ENCODE results near the gene UBE2L6.
"Not testable (repeated sequence)": the region's sequence is repeated elsewhere in the genome, so short reads cannot be mapped to it uniquely, and the experiment has no call there.

Gene UBE2L6

DNA sequence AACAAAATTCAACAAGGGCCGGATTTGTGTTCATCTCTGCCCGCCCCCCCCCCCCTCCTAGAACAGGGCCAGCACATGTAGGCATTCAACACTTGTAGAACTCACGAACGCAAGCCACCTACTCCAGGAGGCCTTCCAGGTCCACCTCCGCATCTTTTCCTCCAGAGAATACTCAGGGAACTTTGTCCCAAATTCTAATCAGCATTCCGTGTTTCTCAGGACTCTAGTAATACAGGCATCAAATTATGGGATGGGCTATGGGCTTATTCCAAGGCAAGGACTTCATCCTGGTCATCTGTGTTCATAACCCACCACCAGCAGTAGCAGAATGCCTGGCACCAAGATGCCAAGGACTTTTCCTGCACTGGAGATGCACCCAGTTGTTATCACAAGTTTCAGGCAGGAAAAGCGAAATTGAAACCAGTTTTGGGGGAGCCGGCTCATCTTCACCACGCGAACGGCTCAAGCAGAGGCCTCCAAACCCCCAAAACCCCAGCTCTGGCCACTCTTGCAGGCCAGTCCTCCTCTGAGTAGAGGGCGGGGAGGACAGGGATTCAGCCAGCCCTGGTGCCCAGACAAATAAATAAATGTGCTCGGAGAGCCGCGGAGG is 462 bp downstream of the UBE2L6 start:
- peak; percentile 23 for DNase-seq (ENCODE audit: low spot score)

DNA sequence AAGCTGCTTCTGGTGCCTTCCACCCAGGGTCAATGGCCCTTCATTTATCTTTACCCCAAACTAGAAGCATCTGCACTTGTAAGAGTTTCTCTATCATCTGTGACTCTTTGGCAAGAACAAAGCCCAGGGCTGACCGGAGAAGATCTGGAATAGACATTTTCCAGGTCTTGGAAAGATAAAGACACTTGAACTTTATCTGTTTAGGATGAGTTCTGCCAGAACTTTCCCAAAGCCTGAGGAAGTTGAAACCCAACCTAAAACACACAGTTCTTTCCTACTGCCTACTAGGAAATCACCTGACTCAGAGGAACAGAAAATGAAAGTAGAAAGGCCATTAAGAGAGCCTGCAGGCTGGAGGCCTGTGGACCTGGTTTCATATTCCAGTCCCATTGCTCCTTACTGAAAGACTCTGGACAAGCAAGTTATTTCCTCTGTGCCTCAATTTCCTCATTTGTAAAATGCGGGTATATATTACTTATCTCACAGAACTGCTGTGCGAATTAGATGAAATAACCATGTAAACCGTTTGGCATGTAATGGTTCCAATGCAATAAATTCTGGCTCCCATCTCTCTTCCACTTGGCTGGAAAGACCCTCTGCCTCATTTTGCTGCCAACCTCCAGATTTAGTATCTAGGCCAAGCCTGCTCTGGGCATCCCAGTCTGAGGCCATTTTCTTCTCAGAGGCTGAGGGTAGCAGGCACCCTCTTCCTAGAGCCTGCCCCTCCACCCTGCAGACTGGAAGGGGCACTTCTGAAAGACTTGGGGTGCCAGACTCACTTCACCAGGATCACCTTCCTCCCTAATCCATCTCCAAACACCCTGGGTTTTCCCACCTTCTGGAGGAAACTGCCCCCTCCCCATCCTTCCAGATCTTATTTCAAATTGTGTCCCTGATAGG is 1.2 kb downstream of the UBE2L6 start:
- DNase-seq (ENCODE audit: low spot score), result peak; percentile 45

DNA sequence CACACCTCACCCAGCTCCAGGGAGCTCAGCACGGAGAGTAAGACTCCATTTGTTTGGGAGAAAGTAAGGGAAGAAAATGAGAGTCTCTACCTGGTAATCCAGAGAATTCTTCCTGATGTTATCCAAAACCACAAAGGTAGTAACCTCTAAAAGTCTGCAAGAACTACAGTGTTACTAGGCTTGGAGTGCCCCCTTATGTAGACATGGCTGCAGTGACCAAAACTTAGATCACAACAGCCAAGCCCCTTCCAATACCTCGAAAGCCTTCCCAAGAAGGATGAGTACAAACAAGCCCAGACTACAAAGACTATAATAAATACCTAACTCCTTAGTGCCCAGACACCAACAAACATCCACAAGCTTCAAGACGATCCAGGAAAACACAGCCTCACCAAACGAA is 4.9 kb downstream of the UBE2L6 start:
- DNase-seq (ENCODE audit: low spot score), result no peak

DNA sequence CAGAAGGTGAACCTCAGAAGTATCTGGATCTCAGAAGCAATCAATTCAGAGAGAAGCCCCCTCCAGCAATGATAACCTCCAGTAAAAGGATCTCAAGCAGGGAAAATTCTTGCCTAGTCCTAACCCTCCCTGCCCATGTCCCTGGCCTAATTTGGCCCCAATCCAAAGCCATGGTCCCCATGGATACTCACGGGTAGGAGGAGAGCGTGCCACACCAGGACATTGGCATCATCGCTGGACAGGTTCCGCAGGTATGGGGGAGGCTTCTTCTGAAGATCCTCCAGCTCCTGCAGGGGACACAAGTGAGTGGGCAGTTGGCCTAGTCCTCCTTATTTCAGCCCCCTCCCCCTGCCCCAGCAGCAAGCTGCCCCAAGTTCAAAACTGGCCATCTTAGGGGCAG is 7.3 kb downstream of the UBE2L6 start:
- no peak for DNase-seq (ENCODE audit: low spot score)

DNA sequence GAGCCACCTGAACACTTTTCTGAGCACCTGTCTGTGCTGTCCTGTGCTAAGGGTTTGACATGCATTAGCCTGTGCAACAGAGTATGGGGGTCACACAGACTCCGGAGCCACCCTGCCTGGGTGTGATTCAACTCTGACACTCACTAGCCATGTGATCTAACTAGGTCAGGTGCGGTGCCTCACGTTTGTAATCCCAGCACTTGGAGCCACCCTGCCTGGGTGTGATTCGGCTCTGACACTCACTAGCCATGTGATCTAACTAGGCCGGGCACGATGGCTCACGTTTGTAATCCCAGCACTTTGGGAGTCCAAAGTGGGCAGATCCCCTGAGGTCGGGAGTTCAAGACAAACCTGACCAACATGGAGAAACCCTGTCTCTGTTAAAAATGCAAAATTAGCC is 11.4 kb downstream of the UBE2L6 start:
- no peak for DNase-seq (ENCODE audit: low spot score)

DNA sequence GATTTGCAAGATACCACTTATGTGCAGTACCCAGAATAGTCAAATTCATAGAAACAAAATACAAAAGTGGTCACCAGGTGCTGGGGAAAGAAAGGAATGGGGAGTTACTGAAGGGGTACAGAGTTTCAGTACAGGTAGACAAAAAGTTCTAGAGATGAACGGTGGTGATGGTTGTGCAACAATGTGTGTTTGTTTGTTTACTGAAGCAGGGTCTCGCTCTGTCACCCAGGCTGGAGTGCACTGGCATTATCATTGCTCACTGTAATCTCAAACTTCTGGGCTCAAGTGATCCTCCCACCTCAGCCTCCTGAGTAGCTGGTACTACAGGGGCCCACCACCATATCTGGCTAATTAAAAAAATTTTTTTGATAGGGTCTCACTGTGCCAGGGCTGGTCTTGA is 12.1 kb downstream of the UBE2L6 start:
- DNase-seq (ENCODE audit: low spot score), result no peak

DNA sequence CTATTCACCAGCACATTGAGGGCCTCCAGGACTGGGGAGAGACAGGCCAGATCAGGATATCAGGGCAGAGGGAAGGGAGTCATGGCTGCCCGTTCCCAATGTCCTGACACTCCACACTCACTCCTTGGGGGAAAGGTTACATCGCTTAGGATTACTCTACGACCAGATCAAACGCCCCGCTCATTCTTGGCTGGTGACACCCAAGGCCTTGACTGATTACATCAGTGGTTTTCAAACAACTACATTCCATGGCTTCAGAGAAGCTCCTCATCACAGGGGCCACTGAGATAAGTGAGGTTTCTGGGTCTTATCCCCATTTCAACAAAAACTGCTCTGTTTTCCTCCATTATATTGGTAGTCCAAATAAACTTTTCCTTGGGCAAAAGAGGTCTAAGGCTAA is 15.0 kb downstream of the UBE2L6 start:
- DNase-seq (ENCODE audit: low spot score), result no peak

DNA sequence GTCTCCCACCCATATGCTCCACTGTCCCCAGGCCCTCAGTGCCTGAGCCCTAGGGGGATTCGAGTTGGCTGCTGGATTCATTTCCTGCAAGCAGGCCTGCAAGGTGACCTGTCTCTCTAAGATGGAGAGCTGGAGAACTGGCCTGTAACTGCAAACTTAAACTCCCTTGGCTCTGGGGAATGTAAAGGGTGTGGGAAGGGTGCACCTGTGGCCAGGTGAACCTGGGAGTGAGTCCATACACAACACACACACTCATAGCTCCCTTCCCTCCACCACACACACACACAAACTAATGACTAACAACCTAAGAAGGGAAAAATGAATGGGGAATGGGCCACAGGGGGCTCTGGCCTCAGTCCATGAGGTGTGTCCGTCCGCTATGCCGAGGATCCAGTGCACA is 15.5 kb downstream of the UBE2L6 start:
- DNase-seq (ENCODE audit: low spot score), result no peak

DNA sequence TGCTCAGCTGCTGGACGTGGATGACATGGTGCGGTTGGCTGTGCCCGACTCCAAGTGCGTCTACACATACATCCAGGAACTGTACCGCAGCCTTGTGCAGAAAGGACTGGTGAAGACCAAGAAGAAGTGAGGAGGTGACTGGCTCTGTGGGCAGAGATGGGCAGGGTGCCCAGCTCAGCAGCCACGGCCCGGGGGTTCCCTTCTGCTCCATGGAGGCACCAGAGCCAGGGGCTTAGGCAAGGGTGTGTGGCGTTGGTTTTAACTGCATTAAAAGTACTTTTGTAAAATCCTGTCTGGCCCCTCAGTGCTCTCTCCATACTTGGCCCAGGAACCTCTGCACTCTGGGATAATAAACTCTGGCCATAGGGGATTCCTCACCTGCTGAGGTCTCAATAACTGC is 17.5 kb downstream of the UBE2L6 start:
- DNase-seq (ENCODE audit: low spot score), result no peak

DNA sequence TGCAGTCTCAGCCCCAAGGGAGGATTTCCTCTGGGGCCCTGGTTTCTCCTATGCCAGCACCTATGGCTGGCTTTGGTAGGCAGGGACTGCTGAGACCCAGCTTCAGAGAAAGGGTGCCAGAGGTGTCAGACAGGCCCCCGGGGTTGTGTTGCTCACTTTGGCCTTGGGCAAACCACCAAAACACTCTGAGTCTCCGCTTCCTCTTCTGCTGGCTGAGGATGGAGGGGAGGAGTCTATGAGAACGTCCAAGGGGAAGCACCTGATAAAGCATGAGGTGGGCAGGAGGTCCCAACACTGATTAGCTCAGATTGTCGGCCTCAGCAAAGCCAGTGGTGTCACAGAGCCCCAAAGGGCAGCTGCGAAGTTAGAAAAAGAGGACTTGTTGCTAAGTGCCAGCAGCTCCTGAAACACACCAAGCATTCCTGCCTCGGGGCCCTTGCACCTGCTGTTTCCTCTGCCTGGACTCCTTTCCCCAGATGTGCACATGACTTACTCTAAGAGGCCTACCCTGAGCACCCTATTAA is 19.6 kb downstream of the UBE2L6 start:
- DNase-seq (ENCODE audit: low spot score), result no peak

DNA sequence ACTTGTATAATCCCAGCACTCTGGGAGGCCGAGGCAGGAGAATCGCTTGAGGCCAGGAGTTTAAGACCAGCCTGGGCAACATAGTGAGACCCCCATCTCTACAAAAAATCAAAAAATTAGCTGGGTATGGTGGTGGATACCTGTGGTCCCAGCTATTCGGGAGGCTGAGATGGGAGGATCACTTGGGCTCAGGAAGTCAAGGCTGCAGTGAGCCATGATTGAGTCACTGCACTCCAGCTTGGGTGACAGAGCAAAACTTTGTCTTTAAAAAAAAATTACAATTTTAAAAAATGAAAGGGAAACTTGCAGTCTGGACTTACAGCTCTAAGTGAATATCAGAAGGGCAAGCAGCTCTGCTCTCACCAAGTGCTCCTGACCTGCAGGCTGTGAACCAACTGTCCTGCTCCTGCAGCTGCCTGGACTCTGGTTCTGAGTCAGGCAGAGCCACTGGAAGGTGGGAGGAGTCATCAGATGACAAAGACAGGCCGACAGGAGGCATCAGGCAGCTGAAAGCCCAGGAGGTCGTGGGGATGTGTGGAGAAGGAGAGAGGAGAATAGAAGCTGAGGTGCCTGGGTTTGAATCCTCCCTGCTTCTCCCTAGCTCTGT is 20.5 kb downstream of the UBE2L6 start:
- no peak for DNase-seq (ENCODE audit: low spot score)

DNA sequence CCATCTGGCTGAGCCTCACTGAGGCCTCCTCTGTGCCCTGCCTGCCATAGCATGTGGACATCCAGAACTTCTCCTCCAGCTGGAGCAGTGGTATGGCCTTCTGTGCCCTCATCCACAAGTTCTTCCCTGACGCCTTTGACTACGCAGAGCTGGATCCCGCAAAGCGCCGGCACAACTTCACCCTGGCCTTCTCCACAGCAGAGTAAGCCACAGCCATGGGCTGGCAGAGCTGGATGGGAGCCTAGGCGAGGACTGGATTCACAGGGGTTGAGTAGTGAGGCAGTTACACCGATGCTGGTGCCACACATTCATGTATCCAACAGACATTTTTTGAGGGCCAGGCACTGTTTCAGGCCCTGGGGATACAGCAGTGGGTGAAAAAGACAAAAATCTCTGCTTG is 21.0 kb downstream of the UBE2L6 start:
- DNase-seq (ENCODE audit: low spot score), result no peak

DNA sequence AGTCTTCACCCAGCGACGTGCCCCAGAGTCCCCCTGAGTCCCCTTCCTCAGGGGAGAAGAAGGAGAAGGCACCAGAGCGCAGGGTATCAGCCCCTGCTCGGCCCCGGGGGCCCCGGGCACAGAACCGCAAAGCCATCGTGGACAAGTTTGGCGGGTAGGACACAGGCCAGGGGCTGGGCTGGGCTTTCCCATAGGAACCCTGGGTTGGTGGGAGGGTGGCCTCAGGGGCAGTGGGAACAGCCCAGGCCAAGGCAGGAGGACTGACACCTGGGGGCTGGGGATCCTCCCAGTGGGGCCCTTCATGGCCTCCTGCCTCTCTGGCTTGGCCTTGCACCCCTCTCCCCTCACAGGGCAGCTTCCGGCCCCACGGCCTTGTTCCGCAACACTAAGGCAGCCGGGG is 21.6 kb downstream of the UBE2L6 start:
- DNase-seq (ENCODE audit: low spot score), result no peak

DNA sequence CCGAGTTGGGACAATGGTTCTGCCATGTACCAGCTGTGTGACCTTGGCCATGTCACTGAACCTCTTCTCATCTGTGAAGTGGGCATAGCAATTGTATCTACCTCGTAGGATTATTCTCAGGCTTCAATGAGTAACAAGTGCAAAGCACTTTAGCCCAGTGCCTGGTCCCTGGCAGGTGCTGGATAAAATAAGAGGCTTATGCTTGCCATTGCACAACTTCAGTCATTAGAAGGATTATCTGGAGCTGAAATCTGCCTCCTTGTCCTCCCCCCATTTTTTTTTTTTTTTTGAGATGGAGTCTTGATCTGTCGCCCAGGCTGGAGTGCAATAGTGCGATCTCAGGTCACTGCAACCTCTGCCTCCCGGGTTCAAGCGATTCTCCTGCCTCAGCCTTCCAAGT is 22.9 kb downstream of the UBE2L6 start:
- DNase-seq (ENCODE audit: low spot score), result no peak

DNA sequence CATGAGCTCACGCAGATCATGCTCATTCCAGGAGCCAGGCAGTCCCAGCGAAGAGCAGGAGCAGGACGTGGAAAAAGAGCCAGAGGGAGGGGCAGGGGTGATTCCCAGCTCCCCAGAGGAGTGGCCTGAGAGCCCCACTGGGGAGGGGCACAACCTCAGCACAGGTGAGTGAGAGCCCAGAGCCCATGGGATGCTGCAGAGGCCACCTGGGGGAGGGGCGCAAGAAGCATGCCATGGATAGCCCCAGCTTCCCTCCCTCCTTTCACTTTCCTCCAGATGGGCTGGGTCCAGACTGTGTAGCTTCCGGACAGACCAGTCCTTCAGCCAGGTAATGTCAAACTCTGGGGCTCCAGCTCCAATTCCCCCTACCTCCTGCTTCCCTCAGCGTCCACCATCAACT is 23.9 kb downstream of the UBE2L6 start:
- no peak for DNase-seq (ENCODE audit: low spot score)

DNA sequence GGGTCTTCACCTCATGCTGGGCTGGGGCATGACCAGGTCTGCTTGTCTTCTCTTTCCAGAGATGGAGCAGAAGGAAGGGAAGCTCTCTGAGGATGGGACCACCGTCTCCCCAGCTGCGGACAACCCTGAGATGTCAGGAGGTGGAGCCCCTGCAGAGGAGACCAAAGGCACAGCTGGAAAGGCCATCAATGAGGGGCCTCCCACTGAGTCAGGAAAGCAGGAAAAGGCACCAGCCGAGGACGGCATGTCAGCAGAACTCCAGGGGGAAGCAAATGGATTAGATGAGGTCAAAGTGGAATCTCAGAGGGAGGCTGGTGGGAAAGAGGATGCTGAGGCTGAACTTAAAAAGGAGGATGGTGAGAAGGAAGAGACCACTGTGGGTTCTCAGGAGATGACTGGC is 24.9 kb downstream of the UBE2L6 start:
- no peak for DNase-seq (ENCODE audit: low spot score)

DNA sequence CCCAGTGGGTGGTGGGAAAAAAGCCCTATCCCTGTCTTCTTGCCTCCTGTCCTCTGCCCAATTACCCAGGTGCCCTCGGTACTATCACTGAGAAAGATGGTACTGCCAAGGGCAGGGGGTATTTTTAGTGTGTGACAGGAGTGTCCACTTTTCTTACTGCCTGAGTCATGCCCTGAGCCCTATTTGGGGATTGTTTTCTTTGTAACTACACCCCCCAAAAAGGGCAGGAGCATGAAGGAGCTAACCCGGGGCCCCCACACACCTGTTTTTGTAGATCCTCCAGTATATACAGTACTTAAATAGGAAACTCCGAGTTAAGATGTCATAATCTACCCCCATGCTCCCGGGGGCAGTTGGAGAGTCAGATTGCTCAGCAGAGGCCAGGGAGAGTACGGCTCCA is 26.3 kb downstream of the UBE2L6 start:
- DNase-seq (ENCODE audit: low spot score), result no peak

DNA sequence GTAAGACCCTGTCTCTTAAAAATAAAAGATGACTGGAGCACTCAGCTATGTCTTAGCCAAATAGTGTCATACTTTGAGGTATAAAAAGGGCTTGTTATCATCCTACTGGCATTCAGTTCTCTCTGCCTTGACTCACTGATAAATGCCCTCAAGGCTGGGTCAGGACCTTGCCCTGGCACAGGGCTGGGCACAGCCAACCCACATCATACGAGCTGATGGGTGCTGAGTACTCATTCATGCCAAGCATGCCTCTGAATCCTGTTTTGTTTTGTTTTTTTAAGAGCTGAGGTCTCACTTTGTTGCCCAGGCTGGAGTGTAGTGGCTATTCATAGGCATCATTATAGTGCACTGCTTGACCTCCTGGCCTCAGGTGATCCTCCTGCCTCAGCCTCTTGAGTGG is 28.1 kb downstream of the UBE2L6 start:
- DNase-seq (ENCODE audit: low spot score), result no peak

DNA sequence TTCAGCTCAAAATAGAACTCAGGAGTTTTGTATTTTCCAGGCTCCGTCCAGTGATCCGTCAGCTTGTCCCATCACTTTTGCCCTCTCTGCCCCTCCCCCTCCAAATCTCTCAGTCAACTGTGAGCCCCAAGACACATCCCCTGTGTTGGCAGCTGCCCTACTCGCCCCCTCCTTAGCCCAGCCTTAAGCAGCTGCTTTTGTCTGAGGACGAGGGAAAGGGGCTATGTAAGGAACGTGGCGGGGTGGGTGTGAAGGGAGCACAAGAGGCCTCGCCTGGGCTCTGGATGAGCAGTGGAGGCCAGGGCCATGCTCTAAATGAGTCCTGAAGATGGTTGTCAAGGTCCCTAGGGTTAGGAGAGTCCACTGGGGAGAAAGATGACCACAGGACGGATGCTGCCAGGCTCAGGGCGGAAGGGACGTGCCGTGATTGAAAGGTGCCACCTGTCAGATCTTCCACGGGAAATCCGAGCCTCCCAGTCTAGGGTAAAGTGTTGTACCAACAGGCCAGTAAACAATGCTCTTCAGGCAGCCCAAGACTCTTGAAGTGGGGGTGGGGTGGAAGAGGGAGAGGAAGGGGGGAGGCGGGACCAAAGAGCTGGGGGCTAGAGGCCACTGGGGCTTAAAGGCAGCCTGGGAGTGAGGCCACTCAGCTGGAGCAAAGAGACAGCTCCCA is 30.4 kb downstream of the UBE2L6 start, which contains the start of gene SMTNL1:
Gene SMTNL1, plus strand, starts transcription at position 649 of the 673 bp plus-strand sequence. CDS start 5,048 bp downstream, outside the sequence.
- no peak for DNase-seq (ENCODE audit: low spot score)

DNA sequence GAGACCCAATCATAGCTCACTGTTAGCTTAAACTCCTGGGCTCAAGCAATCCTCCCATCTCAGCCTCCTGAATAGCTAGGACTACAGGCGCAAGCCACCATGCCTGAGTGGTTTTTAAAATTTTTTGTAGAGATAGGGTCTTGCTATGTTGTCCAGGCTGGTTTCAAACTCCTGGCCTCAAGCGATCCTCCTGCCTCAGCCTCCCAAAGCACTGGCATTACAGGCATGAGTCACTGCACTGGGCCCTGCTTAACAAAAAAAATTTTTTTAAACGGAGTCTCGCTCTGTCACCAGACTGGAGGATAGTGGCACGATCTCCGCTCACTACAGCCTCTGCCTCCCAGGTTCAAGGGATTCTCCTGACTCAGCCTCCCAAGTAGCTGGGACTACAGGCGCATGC is 33.0 kb downstream of the UBE2L6 start:
- not testable (repeated sequence) for DNase-seq (ENCODE audit: low spot score)

DNA sequence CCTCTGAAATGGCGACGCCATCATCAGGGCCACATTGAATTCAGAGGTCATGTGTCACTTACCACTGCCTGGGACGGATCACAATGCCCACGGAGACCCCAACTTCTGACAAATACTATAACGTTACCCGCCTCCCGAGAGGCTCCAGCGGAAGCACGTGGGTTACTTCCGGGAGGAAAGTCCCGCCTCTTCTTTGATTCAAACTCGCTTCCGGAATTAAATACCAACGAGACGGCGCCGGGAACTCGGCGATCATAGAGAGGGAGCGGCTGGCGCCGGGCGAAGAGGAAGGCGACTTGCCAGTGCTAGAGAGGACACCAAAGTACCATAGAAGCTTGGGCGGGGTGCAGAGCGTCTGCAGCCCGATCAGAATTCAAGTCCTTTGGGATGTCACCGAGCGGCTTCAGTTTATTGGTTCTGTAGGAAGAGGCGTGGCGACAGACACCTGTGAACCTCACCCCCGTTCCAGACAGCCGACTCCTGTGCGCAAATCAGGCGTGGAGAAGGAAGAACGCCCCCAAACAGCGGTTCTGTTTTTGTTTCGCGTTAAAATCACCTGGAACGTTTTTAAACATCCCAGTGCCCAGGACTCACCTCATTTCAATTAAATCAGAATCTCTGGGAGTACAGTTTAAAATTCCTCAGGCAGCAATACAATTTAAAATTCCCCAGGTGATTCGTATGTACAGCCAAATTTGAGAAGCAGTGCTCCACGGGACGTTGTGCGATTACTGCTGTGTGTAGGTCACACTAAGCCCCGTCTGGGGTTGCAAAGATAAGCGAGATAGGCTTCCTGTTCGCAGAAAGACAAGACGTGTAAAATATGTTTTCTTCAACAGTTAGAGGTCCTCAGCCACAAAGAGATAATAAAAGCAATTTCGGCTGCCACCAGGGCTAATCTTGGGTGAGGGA is 36.6 kb downstream of the UBE2L6 start, which contains the start of gene TIMM10:
Gene TIMM10, minus strand, starts transcription at position 159 of the 912 bp plus-strand sequence. CDS start 565 bp downstream, outside the sequence.
- peak; percentile 97 for DNase-seq (ENCODE audit: low spot score)
